ENCODE measurements around the gene CDH23. TPM values are rescaled to one million over a fixed set of nuclear protein-coding genes. Genes with fewer than 3 reads are reported as not detected.

The CDH23 gene
- total and polyA plus RNA-seq, 10 of the 15 experiments (the other 5 are each of a cell fraction or from before 2014, with no cell fraction given), result 0.09 to 0.40 (median 0.15) TPM; not detected in 1

GRCh38 chr10:71347587-71348395, 48.9 kb upstream of the CDH23 start (continued):
- TF ChIP-seq ZBTB40 (IDR thresholded peaks at IDR 0.05; ENCODE audit: borderline replicate concordance), result no peak
- no peak for TF ChIP-seq SRF (IDR thresholded peaks at IDR 0.05; ENCODE audit: low read depth in 2 of 2, low read length in 2 of 2)
- no peak for TF ChIP-seq GATAD2B (conservative IDR thresholded peaks at IDR 0.05; ENCODE audit: low read depth)
- no peak for TF ChIP-seq RAD51 (IDR thresholded peaks at IDR 0.05)
- no peak for TF ChIP-seq STAT1 (conservative IDR thresholded peaks at IDR 0.05)
- no peak for TF ChIP-seq SUPT20H (IDR thresholded peaks at IDR 0.05; ENCODE audit: borderline replicate concordance, control insufficient read depth, low read depth, low read length)
- no peak for TF ChIP-seq MTA3 (IDR thresholded peaks at IDR 0.05; ENCODE audit: borderline replicate concordance, low read length)
- no peak for TF ChIP-seq ZBTB33 (IDR thresholded peaks at IDR 0.05)
- TF ChIP-seq NFXL1 (IDR thresholded peaks at IDR 0.05; ENCODE audit: borderline replicate concordance), result no peak

All from GM12878 (cell line).